Activated gamma-delta T cell (primary cell): ENCODE measurements around the gene SLMAP.

Experiments used
- DNase-seq: peaks from one replicate; lab custom pipeline; 2025; lab: John Stamatoyannopoulos, UW

Gene SLMAP

DNA sequence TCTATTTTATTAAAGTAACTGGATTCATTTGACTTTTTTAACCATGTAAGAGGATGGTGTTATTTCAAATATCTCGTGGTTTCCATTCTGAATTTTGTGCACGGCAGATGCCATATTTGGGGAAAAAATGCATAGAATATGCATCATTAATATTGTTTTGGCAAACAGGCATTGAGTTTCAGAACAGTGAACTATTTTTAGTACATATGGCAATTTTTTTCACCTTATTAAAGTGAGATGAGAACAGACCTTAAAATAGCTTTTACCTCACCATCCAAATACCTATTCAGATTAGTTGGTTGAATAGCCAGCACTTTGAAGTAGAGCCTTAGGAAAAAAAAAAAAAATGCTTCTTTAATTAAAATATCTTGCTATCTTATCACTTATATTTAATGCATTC is 134.8 kb downstream of the SLMAP start:
- no peak for DNase-seq

DNA sequence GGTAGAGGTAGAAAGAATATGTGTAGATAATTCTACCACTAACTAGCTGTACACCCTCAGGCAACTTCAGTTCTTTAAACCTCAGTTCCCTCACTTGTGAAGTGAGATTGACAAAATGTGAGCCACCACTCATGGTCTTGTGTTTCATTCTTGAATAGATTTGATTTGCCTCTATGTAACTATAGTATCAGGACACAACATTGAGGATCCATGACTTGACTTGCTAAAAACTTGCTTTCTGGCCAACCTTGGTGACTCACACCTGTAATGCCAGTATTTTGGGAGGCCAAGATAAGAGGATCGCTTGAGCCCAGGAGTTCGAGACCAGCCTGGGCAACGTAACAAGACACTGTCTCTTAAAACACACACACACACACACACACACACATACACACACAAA is 136.3 kb downstream of the SLMAP start:
- no peak for DNase-seq

DNA sequence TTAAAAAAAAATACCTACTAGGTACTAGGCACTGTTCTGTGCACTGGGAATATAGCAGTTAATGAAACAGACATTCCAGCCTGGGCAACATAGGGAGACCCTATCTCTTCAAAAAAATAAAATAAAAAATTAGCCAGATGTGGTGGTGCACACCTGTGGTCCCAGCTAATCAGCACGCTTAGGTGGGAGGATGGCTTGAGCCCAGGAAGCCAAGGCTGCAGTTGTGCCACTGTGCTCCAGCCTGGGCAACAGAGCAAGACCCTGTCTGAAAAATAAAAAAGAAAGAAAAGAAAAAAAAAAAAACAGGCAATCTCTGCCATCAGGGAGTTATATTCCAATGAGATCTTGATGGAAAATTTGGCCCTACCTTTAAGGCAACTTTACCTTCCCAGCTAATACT is 137.0 kb downstream of the SLMAP start:
- no peak for DNase-seq

DNA sequence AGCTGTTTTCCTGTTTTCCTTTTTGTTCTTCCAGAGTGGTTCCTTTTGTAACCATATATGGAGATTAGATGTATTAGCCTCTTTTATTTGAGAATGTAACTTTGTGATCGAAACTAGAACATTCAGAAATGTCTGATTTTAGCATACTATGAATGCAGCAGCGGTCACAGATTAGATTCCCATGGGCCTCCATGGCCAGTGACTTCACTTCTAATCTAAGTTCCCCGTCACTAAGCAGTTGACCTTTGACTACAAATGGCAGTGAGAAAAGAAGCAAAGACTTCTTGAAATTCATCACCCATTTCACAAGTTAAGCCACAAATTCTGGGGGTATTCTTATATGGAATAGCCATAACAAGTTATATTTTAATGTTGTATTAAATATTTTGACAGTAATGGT is 137.6 kb downstream of the SLMAP start:
- no peak for DNase-seq

DNA sequence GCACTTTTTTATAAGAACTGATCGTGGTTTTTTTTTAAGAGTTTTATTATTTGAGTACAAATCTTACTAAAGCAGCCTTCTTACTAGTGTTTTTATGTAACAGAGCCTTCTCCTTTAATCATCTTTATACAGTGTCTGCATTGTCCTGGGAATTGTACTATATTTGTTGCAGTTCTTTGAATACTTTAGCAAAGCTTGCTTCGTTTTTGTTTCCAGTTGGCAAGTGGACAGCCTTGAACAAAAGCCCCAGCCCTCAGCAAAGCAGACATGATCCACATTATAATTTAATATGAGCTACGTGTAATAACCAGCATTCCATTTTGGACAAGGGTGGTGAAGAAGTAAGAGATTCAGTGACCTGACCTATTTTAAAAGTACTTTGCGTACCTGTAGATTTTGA is 139.9 kb downstream of the SLMAP start:
- no peak for DNase-seq

DNA sequence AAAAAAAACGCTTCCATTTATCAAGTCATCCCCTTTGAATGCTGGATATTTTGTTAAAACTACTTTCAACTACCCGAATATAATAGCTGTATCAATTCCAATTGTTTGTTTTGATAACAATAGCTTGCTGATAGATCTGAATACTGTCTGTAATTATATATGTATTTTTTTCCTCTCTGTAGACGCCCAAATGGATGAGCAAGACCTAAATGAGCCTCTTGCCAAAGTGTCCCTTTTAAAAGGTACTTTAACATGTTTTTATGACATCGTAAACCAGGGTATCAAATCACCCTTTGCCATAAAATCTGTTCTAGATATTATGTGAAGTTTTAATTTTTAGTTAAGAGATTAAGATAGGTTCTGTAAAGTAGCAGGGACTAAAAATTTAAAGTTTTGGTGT is 140.6 kb downstream of the SLMAP start:
- DNase-seq = no peak

DNA sequence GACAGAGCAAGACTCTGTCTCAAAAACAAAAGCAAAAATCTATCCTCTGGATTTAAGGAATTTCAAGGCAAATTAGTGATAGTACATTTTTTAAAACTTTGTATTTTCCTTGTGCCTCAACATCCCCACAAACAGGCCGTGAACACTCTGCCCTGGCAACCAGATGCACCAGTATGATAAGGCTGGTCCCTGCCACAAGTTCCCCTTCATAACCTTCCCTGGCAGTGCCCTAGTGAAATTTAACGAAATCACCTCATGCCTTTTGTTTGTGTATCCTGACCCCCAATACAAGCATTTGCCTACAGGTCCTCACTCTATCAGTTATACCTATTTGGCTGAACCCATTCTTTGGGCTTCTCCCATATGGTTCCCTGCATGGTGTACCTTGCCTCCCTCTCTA is 144.7 kb downstream of the SLMAP start:
- no peak for DNase-seq

DNA sequence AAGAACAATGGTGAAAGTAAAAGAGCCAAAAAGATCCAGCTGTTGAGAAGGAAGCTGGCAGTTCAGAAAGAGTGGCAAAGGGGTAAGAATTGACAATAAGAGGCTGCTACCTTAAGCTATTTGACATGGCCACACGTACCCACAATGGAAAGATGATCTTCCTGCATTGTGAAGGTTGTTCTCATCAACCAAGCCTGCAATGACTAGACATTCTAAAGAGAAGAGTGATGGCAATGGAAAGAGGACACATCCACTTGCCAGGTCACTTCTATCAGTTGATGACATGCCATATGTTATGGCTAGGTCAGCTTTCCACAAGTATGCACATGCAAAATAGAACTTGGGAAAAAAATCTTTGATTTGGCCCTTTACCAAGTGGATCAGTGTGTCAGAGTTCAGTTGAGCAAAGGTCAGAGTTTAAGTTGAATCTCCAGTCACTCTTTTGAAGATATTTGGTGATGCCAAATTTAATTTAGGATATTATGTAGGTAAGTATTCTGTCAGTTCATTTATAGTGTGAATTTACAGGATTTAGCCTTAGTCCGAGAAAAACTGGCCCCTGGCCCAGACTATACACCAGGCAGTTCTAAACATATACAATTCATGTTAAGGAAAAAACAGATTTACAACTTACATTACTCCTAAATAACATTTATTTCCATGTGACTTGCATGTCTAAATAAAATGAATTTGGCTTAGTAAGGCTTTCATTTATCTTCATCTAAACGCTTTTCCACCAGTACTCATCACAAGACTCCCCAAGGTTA is 147.2 kb downstream of the SLMAP start:
- no peak for DNase-seq

DNA sequence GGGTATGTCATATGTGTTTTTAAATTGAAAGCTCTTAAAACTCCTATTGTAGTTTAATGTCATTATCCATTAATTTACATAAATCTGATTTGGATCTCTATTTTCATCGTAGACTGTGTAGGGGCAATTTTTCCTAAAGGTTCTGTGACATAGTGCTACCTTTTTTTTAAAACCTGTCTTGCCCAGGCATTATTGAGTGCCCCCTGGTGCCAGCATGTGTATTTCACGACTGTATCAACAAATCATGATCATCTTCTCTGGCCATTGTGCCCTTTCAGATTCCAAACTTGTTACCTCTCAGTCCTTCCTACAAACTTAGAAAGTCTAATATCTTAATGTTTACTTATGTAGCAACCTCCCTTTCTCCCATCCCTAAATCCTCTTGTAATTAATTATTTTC is 154.9 kb downstream of the SLMAP start:
- DNase-seq = no peak

DNA sequence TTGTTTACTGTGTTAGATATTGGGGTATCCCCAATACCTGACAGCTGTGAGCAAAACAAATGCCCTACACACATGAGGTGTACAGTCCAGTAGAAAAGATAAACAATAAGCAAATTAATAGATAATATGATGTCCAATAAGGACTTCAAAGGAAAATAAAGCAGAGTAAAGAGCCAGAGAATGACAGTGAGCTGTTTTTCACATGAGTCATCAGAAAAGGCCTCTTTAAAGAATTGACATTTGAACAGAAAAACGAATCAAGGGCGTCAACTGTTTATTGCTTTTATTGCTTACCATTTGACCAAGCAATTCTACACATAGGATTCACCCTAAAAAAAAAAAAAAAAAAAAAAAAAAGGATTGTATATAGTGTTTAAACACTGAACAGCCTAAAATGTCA is 155.5 kb downstream of the SLMAP start:
- DNase-seq = no peak

DNA sequence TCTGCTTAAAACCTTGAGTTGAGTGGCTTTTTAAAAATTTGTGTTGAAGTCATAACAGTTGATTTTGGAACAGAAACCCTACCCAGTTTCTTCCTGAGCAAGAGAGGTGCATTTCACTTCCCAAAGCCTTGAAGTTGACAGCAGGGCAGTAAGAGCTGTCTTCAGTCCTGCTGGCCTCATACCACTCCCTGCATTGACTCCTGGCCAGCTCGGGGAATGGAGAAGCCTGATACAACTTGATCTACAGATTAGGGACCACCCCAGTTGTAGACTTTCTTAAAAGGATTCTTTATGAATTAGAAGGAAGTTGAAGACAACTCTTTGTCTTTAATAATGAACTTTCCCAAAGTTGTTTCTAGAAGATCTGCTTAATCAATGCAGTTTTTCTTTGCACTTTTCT is 161.5 kb downstream of the SLMAP start:
- DNase-seq = no peak

DNA sequence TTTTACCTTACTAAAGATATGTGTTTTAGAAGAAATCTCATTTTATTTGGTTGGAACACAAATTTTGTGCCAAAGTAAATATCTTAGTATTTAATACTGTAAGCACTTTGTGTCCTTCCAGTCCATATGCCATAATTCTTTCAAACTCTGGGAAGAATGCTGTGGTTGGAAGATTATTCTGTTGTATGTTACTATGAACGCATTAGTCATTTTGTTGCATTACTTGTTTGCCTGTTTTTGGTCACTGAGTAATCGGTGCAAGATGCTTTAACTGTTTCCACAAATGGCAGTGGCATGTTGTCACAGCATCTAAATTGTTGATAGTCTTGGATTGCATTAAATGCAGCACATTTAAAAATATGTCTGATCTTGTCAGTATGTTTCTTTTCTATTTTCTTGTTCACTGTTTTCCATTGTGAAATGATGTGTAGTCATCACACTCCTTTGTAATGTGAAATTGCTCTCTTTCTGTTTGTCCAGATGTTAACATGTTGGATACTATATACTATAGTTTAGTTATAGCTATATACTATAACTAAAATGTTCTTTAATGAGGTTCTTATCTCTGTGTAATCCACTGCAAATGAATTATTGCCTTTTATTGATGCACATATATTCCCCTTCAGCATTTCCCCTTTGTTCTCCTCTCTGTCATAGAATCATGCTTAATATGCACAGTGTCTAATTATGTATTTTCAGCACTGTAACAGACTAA is 162.2 kb downstream of the SLMAP start:
- no peak for DNase-seq

DNA sequence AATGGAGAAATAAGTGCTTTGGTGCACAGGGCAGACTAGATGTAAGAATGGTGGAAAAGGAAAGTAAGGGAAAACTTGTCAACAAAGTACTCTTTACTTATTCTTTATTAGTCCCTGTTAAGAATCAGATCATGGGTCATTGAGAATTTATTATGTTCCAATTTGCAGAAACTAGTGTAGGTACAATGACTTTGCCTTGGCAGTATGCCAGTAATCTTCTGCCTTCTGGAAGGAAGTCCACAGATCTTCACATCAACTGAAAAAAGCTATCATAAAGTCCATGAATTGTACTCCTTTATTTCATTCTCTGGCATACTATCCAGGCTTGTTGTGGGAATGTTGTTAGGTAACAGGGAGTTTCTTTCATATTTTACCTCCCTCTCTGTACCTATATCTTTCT is 163.9 kb downstream of the SLMAP start:
- DNase-seq = no peak

DNA sequence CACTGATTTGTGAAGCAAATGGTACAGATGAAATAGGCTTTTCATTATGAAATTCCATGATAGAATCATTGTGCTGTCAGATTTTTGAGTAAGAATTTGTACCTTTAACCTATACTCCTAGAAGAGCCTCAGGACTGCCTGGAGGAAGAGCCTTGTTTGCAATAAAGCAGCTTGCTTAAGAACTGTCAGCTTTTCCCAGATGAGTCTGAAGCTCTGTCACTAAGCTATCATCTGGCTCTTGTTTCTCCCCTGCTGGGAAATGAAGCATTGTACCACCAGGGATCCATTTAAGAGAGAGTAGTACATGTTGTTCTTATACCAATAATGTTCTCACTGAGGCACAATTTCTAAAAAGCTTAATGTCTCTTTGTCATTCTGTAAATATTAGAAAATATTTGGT is 167.0 kb downstream of the SLMAP start:
- no peak for DNase-seq

DNA sequence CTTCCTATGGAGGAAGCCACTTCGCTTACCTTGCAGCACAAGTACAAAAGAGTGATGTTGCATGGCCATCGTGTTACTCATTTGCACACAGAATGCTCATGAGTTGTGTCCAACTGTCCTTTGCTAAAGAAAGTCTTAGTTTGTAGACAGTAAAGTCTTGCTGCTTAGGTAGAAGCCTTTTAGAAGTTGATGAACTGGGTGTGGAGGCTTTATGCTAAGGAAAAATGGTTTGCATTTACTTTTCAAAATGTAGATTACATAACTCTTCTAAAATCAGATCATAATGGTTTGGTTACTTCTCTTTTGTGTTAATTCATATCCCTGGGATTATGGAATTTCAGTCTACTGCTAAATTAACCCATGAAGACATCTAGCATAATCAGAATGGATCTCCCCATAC is 167.6 kb downstream of the SLMAP start:
- DNase-seq = no peak

DNA sequence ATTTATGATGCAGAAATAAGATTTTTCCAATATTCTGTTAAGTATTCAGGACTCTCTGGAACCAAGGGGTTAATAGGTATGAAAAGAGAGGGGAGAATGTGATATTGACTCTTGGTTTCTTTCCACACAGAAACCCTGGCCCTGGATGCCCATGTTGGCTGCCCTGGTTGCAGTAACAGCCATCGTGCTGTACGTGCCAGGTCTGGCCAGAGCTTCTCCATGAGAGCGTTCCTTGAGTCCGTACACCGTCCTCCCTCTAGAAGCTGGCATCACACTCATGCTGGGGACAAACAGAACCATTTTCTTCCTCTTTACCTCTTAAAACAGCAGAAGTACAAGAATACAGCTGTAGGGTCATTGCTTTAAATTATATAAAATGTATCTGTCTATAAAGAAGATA is 171.1 kb downstream of the SLMAP start:
- no peak for DNase-seq

DNA sequence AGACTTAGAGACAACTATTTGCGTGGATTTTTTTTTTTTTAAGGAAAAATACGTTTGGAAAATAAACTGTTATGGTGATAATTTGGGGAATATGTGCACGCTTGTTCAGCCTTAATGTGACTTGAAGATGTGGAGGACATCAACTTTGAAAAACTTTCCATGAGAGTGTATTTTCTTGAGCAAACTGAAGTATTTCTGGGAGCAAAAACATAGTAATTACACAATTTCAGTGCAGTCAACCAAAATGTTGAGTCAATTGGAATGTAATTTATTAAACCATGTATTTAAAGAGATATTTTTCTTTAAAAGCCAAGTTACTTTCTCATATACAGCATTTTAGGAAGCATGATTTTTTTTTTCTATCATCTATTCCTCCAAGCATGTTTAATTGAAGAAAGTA is 171.8 kb downstream of the SLMAP start:
- DNase-seq = no peak

DNA sequence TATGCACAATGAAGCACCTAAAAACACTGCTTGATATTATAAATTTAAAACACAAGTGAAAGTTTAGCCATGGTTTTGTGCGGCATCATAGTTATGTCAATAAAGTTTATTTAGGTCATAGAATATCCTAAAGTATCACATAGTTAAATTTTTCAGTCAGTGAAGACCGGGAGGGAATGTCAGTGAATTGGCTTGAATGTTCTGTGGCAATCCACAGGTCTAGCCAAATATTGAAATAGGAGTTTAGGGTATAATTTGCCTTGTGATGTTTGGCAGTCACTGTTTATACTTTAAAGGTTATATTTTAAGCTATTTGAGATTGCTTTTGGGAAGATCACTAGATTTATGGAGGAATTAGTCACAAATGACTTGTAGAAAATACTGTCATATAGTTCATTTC is 172.4 kb downstream of the SLMAP start:
- DNase-seq = no peak

DNA sequence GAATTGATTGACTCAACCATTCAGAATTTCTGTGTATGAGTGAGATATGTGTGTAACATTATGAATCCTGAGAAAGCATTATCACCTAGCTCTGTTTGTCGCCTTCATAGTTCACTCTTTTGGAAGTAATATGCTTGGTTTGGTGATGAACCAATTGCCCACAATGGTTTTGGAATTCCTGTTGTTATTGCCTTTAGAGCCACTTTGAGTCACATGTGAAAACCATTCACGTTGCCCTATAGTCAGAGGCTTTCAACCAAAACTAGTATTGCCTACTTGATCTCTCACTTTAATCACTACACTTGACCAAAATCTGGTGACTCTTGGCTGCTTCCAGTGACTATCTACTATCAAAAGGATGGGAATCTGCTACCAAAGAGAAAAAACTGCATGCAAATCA is 173.9 kb downstream of the SLMAP start:
- DNase-seq = no peak

DNA sequence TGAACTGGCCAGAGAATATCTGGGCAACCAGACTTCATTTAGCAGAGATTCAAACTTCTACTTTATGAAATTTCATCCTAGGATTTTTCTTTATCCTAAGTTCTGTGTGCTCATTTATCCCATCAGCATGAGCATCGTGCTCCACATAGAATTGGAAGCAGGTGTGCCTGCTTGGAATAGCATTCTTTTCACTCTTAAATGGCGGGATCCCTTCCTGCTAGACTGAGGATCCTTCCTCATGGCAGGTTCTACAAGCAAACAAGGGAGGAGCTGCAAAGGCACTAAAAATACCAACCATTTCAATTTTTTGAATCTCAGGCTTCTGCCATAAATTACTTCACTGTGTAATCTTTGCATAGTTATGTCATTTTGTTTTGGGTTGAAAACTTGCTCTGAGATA is 177.5 kb downstream of the SLMAP start:
- DNase-seq = no peak

DNA sequence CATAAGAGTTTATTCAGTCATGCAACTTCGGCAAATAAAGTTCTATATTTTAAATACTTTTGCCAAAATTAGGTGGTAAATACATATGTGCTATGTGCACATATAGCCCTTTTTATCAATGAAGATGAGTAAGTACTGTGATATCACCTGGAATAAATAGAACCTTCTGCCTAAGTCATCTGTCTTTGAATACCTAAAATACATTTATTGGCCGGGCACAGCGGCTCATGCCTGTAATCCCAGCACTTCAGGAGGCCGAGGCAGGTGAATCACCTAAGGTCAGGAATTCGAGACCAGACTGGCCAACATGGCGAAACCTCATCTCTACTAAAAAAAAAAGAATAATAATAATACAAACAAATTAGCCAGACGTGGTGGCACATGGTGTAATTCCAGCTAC is 178.3 kb downstream of the SLMAP start:
- DNase-seq = no peak

DNA sequence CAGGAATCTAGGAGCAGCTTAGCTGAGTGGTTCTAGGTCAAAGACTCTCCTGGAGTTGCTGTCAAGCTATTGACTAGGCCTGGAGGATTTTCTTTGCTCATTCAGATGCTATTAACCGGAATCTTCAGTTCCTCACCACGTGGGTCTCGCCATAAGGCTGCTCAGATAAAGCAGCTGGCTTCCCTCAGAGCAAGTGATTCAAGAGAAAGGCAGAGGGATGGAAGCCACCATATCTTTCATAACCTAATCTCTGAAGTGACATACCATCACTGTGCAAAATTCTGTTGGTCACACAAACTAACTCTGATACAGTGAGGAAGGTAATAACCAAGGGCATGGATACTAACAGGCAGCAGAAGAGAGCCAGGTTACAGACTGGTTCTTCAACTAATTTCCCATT is 179.4 kb downstream of the SLMAP start:
- no peak for DNase-seq

DNA sequence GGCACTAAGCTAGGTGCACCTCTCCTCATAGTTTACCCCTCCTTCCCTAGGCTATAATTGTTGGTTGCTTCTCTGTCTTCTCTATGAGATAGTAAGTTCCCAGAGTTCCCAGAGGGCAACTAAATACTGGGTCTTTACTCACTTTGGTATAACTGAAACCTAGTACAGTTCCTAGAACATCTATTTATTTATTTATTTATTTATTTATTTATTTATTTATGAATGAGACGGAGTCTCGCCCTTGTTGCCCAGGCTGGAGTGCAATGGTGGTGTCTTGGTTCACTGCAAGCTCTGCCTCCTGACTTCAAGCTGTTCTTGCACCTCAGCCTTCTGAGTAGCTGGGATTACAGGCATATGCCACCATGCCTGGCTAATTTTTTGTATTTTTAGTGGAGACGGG is 181.0 kb downstream of the SLMAP start:
- DNase-seq = no peak

DNA sequence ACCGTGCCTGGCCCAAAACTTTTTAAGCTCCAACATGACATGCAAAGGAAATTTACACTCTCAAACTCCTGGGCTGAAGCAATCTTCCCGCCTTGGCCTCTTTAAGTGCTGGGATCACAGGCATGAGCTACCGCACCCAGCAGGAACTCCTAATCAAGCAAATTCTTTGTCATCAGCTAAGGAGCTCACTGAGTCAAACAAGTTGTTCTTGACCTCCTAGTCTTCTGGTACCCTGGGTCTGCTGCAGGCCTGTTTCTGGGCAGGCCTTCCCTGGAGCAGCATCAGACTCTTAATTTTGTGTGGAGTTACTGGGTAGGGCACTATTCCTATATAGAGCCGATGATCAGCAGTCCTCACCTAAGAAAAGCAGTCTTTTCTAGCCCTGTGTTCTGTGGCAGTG is 183.7 kb downstream of the SLMAP start:
- no peak for DNase-seq
